Panc1 (cell line): Measurements from ENCODE around the gene AP3S2. TPM values are rescaled to one million over a fixed set of nuclear protein-coding genes. Genes with fewer than 3 reads are reported as not detected.

Experiments used
- ATAC-seq: fragments of 200-7000 bp; cut with Tn5 transposase; 2 replicates; pipeline ENCODE4 v1.9.1; 2020; ENCODE audit warnings: mild to moderate bottlenecking, moderate library complexity
- BruUV-seq: library from RNA; stranded (reverse); fragments of 400-500 nt; replicated peaks from 2 replicates; lab custom pipeline; 2021; lab: Mats Ljungman, UMichigan
- CTCF ChIA-PET: fragments of 300-600 bp; sonication (Branson Sonifier 250); formaldehyde crosslinking; loops from one replicate; lab custom pipeline; 2022; ENCODE audit warnings: antibody characterized with exemption; lab: Charles Lee
- POLR2A ChIA-PET: fragments of 300-600 bp; sonication (Branson Sonifier 250); formaldehyde crosslinking; loops from one replicate; lab custom pipeline; 2022; ENCODE audit warnings: antibody characterized with exemption; lab: Charles Lee
- DNase-seq: peaks from one replicate; pipeline ENCODE4 v3.0.0-alpha.2; 2010; ENCODE audit warnings: low read depth, low spot score
- H3K27ac ChIP-seq: 2 replicates; pipeline ENCODE4 v1.5.1; 2011; ENCODE audit warnings: mild to moderate bottlenecking, low read length, inconsistent platforms
- H3K27me3 ChIP-seq: fragments of 200-500 bp; sonication (Bioruptor generic); 2 replicates; pipeline ENCODE4 v1.6.0; 2014; ENCODE audit warnings: low read length, inconsistent platforms; ENCODE audit not compliant: control insufficient read depth, insufficient read depth
- H3K36me3 ChIP-seq: fragments of 200-500 bp; sonication (Bioruptor generic); 2 replicates; pipeline ENCODE4 v1.5.1; 2014; ENCODE audit warnings: inconsistent platforms, mild to moderate bottlenecking, low read length, moderate library complexity; ENCODE audit not compliant: control insufficient read depth, insufficient read depth
- H3K4me1 ChIP-seq: 2 replicates; pipeline ENCODE4 v1.5.1; 2011; ENCODE audit warnings: inconsistent platforms, mild to moderate bottlenecking, low read length, moderate library complexity; ENCODE audit not compliant: control insufficient read depth, insufficient read depth
- H3K4me3 ChIP-seq, 2 experiments: 2 replicates each; pipeline ENCODE4 v1.5.1; 2011 to 2012; ENCODE audit warnings: low read depth in 2 of 2, low read length in 2 of 2, mild to moderate bottlenecking in 2 of 2, inconsistent platforms in 1 of 2, moderate library complexity in 1 of 2
- H3K9me3 ChIP-seq: fragments of 200-500 bp; sonication (Bioruptor generic); 2 replicates; pipeline ENCODE4 v1.5.1; 2014; ENCODE audit warnings: low read depth, mild to moderate bottlenecking, inconsistent platforms, low read length, moderate library complexity; ENCODE audit not compliant: control insufficient read depth, insufficient read depth
- CTCF ChIP-seq: fragments of 450-650 bp; IDR thresholded peaks from 2 replicates; pipeline ENCODE4 v1.5.1; 2017; ENCODE audit warnings: mild to moderate bottlenecking
- POLR2AphosphoS5 ChIP-seq: IDR thresholded peaks from 2 replicates; pipeline ENCODE4 v1.6.1; 2012; ENCODE audit warnings: mild to moderate bottlenecking, low read depth, low read length, moderate library complexity
- REST ChIP-seq, 2 experiments: IDR thresholded peaks; 2 replicates each; pipeline ENCODE4 v1.6.1; 2011 to 2012; ENCODE audit warnings: low read depth in 2 of 2, control low read depth in 1 of 2, low read length in 1 of 2, mild to moderate bottlenecking in 1 of 2, moderate library complexity in 1 of 2; ENCODE audit not compliant: insufficient read depth in 1 of 2
- SIN3A ChIP-seq: IDR thresholded peaks from 2 replicates; pipeline ENCODE4 v1.6.1; 2012; ENCODE audit warnings: low read depth, mild to moderate bottlenecking, low read length, moderate library complexity, borderline replicate concordance; ENCODE audit not compliant: insufficient read depth
- TCF7L2 ChIP-seq: IDR thresholded peaks from 2 replicates; pipeline ENCODE4 v1.6.1; 2011; ENCODE audit warnings: mild to moderate bottlenecking, low read depth, low read length, inconsistent platforms
- in situ Hi-C: cut with HindIII; loops from 2 replicates; pipeline ENCODE4 v1.10.0; 2016; ENCODE audit warnings: low sequenced_read_pairs, low pct_unique_long_range_greater_than_20kb
- intact Hi-C: fragments of 100-400 bp; cut with micrococcal nuclease; formaldehyde crosslinking; loops from one replicate; pipeline ENCODE4 v1.10.0; 2022; ENCODE audit not compliant: unreplicated experiment
- total RNA-seq: library from RNA; stranded (reverse); gene quantifications from one replicate; pipeline ENCODE4 v1.2.1, GENCODE V29; 2021; ENCODE audit not compliant: unreplicated experiment

The AP3S2 gene
- total RNA-seq, 1 experiment from 2014 or later: 24.6 TPM

GRCh38 chr15:89784686-89784960 lies 109.2 kb downstream of the AP3S2 start:
- no peak for ATAC-seq
- intact Hi-C loops: no loop called here

GRCh38 chr15:89783861-89784685 lies 109.7 kb downstream of the AP3S2 start:
- in situ Hi-C loops (no loop called here), intact Hi-C loops (no loop called here)
- CTCF ChIA-PET: no interaction called here
- DNase-seq: no peak
- TF ChIP-seq CTCF: no peak
- peak; percentile 36 for TF ChIP-seq POLR2AphosphoS5
- no peak for TF ChIP-seq SIN3A
- Histone ChIP-seq H3K27me3 (no peaks in the 10 kb centered on the region), H3K9me3 (no peaks in the 10 kb centered on the region), H3K36me3 (no peaks in the 10 kb centered on the region; the same call in 1 of the 2 replicates), H3K4me1 (peaks cover 21% of the 10 kb centered on the region), H3K27ac (no peak overlapping the region), H3K4me3 (no peak overlapping the region)
- peak; percentile 49 for ATAC-seq
- BruUV-seq: no TSS peak
- POLR2A ChIA-PET: no interaction called here

More at GRCh38 chr15:89784686-89784960, 109.2 kb downstream of the AP3S2 start:
- POLR2A ChIA-PET: no interaction called here
- BruUV-seq: no TSS peak
- Histone ChIP-seq H3K27ac (no peak overlapping the region), H3K4me3 (no peak overlapping the region), H3K36me3 (no peaks in the 10 kb centered on the region; the same call in 1 of the 2 replicates), H3K27me3 (no peaks in the 10 kb centered on the region), H3K4me1 (peaks cover 21% of the 10 kb centered on the region), H3K9me3 (no peaks in the 10 kb centered on the region)
- DNase-seq: no peak
- in situ Hi-C loops: no loop called here
- CTCF ChIA-PET: no interaction called here
- no peak for TF ChIP-seq CTCF
- TF ChIP-seq SIN3A: no peak
- no peak for TF ChIP-seq POLR2AphosphoS5
- TF ChIP-seq TCF7L2: no peak
- TF ChIP-seq REST (IDR thresholded peaks at IDR 0.05; ENCODE audit: insufficient read depth in 1 of 2, low read depth in 2 of 2, low read length in 1 of 2): no peak
